Duodenal mucosa (tissue), 2 donors: ENCODE data around the gene TBC1D21.

Experiments used
- H3K27ac ChIP-seq: one replicate; pipeline ENCODE4 v1.7.0; 2013; ENCODE audit warnings: low read depth, low read length
- H3K27me3 ChIP-seq, 2 donors: one replicate each; pipeline ENCODE4 v1.7.0; 2013; ENCODE audit warnings: low read length in 2 of 2, control low read depth in 1 of 2; ENCODE audit not compliant: insufficient read depth in 2 of 2, control insufficient read depth in 1 of 2
- H3K36me3 ChIP-seq, 2 donors: one replicate each; pipeline ENCODE4 v1.7.0; 2013; ENCODE audit warnings: low read length in 2 of 2, control low read depth in 1 of 2; ENCODE audit not compliant: insufficient read depth in 2 of 2, control insufficient read depth in 1 of 2
- H3K4me1 ChIP-seq, 2 donors: one replicate each; pipeline ENCODE4 v1.7.0; 2013; ENCODE audit warnings: low read length in 2 of 2, control low read depth in 1 of 2; ENCODE audit not compliant: insufficient read depth in 2 of 2, control insufficient read depth in 1 of 2
- H3K4me3 ChIP-seq, 2 donors: one replicate each; pipeline ENCODE4 v1.7.0; 2013; ENCODE audit warnings: low read length in 2 of 2, low read depth in 1 of 2
- H3K9ac ChIP-seq, 2 donors: one replicate each; pipeline ENCODE4 v1.7.0; 2013; ENCODE audit warnings: low read length in 2 of 2, low read depth in 1 of 2
- H3K9me3 ChIP-seq, 2 donors: one replicate each; pipeline ENCODE4 v1.7.0; 2013; ENCODE audit warnings: low read length in 2 of 2, control low read depth in 1 of 2; ENCODE audit not compliant: control insufficient read depth in 1 of 2

TBC1D21 gene

DNA sequence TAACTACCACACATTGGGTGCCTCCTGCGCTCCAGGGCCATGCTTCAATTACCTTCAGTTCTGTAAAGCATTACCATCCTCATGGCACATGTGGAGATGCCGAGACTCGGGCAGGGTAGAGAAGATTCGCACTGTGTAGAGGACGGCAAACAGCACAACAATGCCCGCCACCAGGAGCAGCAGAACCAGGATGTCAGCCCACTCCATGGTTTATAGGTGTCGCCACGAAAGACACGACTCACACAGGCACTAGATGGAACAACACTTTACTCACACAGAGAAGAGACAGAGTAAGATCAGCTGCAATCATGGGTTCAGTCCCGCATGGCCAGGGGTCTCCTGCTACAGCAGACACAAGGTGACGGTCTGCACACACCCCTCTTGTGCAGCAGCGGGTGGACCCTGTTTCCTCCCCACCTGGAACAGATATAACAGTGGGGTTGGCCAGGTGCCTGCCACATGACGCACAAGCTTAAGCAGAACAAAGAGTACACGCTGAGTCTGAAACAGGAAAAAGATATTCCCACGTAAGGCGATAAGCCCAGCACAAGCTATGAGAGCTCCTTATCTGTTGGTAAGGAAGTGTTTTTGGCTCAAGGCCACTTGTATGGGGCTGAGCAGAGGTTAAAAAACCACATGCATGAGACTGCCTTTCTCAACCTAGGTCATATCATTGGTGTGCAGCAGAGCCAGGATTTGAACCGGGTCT lies 2.5 kb upstream of the TBC1D21 start:
- Histone ChIP-seq H3K36me3 (no peaks in the 10 kb centered on the region), H3K4me3 (peak overlapping the region; percentile 38 to 50), H3K9me3 (no peaks in the 10 kb centered on the region), H3K27ac (no peak overlapping the region), H3K27me3 (no peaks in the 10 kb centered on the region), H3K4me1 (peaks cover 11 to 24% of the 10 kb centered on the region in 2 donors), H3K9ac (peak overlapping the region in 1 of 2 donors; percentile 30)

DNA sequence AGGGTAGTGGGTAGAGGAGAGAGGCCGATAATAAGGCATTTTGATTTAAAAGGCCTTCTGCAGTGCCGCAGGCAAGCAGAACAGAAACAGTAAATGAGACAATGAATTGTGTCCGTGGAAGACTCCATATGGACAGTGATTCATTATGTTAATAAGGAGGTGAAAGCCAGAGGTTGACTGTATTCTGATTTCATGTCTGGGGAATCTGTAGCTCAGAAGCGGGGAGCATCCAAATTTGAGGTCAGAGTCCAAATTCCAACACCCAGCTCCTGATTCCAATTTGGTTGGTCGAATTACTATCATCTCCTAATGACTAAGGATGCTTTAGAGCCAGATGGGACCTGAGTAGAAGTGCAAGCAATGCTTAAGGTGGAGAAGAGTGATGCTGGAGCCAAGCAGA lies 1.0 kb upstream of the TBC1D21 start:
- no peaks in the 10 kb centered on the region for H3K9me3 ChIP-seq
- H3K4me3 ChIP-seq, result no peak overlapping the region
- H3K27me3 ChIP-seq, result no peaks in the 10 kb centered on the region
- H3K27ac ChIP-seq, result no peak overlapping the region
- no peak overlapping the region for H3K9ac ChIP-seq
- no peaks in the 10 kb centered on the region for H3K36me3 ChIP-seq
- peaks cover 8 to 21% of the 10 kb centered on the region in 2 donors for H3K4me1 ChIP-seq

DNA sequence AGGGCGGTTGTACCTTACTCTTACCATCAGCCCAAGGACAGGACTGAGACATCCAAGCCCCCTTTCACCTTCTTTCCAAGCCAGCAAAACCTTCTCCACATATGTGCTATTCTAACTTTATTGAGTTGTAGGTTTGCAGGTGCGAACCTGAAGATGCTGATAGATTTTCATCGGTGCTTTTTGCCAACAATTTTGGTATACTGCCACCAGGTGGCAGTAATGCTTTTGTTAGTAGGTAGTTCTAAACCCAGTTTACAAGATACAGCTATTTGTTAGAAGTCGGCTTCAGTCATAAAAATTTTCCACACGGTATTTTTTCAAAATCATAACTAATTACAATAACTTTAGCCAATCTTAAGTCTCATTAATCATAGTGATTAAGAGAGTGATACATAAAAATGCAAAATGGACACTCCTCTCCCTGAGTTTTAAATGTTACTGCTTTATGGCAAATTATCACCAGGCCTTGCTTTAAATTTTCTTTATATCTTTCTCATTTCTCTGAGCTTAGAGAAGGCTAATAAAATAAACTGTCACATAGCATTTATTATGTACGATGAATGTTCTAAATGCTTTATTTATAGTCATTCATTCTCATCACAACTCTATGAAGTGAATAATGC lies 636 bp downstream of the TBC1D21 start:
- H3K4me3 ChIP-seq, result no peak overlapping the region
- H3K4me1 ChIP-seq, result peaks cover 8 to 21% of the 10 kb centered on the region in 2 donors
- no peaks in the 10 kb centered on the region for H3K9me3 ChIP-seq
- H3K9ac ChIP-seq, result no peak overlapping the region
- H3K27ac ChIP-seq, result no peak overlapping the region
- H3K27me3 ChIP-seq, result no peaks in the 10 kb centered on the region
- H3K36me3 ChIP-seq, result no peaks in the 10 kb centered on the region

DNA sequence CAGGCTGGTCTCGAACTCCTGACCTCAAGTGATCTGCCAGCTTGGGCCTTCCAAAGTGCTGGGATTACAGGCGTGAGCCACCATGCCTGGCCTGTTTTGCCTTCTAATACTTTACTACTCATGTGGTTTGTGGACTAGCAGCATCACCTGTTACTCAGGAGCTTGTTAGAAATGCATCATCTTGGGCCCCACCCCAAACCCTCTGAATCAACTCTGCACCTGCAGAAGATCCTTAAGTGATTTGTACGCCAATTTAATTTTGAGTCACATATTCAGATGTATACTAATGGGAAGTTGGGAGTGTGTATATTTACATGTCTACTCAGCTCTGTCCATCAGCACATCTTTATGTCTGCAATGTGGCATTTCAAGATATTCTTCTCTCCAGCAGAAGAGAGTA lies 6.1 kb downstream of the TBC1D21 start:
- Histone ChIP-seq H3K27me3 (no peaks in the 10 kb centered on the region), H3K36me3 (no peaks in the 10 kb centered on the region), H3K9ac (no peak overlapping the region), H3K9me3 (no peaks in the 10 kb centered on the region), H3K4me1 (peaks cover 0 to 11% of the 10 kb centered on the region in 2 donors), H3K27ac (no peak overlapping the region), H3K4me3 (no peak overlapping the region)

DNA sequence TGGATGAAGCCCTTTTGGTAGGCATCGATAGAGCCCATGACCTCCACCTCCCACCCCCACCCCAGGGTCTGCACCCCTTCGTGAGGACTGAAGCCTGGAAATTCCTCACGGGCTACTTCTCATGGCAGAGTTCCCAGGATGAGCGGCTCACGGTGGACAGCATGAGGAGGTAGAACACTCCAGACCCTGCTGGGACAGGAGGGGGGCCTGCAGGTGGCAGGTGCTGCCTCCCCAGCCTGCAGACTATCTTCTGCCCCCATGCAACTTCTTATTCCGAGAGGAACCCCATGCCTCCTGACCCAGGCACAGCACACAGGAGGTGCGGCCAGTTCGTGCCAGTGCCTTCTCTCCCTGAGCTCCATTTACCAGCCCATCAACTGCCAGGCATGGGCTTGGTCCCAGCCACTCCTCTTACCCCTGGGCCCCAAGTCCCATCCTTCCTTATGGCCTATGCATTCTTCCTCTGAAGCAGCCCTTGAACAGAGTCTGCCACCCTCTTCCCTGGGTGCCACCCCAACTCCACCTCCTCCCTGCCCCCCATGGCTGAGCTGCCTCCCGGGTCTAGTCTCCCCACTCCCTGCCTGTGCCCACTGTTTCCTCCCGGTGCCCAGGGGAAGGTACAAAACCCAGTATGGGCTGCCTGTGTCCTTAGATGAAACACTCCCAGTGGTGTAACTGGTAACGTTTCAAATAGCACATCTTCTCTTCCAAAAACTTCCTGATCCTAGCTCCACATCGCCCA lies 8.4 kb downstream of the TBC1D21 start:
- Histone ChIP-seq H3K4me3 (no peak overlapping the region), H3K9ac (no peak overlapping the region), H3K9me3 (no peaks in the 10 kb centered on the region), H3K27me3 (no peaks in the 10 kb centered on the region), H3K4me1 (peaks cover 8 to 14% of the 10 kb centered on the region in 2 donors), H3K27ac (no peak overlapping the region), H3K36me3 (no peaks in the 10 kb centered on the region)

DNA sequence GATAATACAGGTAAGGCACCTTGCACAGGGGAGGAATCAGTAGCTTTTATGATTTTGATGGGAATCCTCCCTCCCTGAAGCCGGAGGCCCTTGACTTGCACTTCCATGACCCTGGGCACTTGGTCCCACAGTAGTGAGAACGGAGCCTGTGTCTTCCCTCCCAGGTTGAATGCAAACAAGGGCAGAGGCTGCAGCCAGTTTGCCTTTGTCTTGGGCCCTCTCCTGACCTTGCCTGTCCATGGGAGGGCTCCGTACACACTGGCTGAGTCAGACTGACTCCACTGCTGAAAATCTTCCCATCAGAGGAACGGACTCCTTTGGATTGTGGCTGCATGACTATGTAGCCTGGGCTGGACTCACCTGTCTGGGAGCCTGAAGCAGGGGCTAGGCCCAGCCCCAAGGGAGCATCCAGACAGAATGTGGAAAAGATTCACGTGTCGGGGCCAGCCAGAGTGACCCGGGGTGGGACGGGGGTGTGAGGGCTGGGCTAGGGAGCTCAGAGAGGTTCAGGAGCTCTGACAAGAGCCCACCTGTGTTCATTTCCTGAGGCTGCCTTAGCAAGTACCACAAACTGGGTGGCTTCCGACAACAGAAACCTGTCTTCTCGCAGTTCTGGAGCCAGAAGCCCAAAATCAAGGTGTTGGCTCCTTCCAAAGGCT lies 9.5 kb downstream of the TBC1D21 start:
- Histone ChIP-seq H3K36me3 (no peaks in the 10 kb centered on the region), H3K27ac (no peak overlapping the region), H3K9me3 (no peaks in the 10 kb centered on the region), H3K4me3 (no peak overlapping the region), H3K27me3 (no peaks in the 10 kb centered on the region), H3K4me1 (peaks cover 8 to 14% of the 10 kb centered on the region in 2 donors), H3K9ac (no peak overlapping the region)

DNA sequence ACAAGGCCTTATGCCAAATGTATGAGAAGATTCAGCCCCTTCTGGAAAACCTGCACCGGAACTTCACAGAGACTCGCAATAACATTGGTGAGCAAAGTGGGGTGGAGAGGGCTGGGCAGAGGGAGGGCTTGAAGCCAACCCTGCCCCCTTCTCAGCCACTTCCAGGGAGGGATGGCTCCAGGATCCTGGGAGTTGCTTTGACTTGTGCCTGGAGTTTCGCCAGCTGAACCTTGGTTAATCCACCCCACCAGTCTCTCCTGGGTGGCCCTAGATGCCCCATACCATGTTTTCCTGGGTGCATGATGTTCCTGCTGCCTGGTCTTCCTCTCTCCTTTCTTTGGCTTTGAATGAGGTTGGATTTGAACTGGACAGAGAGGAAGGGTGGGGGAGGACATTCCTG lies 10.8 kb downstream of the TBC1D21 start:
- Histone ChIP-seq H3K9ac (no peak overlapping the region), H3K27ac (no peak overlapping the region), H3K4me1 (peaks cover 13 to 18% of the 10 kb centered on the region in 2 donors), H3K9me3 (no peaks in the 10 kb centered on the region), H3K36me3 (no peaks in the 10 kb centered on the region), H3K4me3 (no peak overlapping the region), H3K27me3 (no peaks in the 10 kb centered on the region)

DNA sequence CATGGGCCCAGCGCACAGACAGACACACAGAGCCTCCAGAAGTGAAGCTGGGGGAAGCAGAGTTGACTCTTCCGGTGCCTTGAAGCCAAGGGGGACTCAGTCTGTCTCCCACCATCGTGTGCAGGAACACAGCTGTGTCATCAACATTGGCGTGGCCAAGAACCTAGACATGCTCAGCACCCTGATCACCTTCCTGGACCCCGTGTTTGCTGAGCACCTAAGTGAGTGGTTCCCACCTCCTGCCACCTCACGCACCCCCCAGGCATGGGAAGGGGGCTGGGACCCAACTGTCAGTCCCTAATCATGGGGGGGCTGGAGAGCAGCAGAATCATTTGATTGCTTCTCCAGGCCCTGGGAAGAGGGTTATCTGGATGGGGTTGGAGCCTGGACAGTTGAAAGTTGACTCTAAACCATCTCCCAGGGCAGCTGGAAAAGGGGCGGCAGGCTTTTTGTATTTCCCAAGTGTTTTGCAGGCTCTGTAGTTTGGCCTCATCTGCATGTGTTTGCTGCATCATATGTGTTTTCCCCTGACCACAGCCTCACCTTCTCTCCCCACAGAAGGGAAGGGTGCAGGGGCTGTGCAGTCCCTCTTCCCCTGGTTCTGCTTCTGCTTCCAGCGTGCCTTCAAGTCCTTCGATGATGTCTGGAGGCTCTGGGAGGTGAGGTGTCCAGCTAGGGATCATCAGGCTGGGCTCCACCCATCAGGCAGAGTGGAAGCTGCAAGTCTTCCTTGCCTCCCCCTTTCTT lies 12.8 kb downstream of the TBC1D21 start:
- Histone ChIP-seq H3K36me3 (no peaks in the 10 kb centered on the region), H3K9ac (no peak overlapping the region), H3K4me3 (no peak overlapping the region), H3K27me3 (no peaks in the 10 kb centered on the region), H3K9me3 (no peaks in the 10 kb centered on the region), H3K27ac (no peak overlapping the region), H3K4me1 (peaks cover 19 to 20% of the 10 kb centered on the region in 2 donors)

DNA sequence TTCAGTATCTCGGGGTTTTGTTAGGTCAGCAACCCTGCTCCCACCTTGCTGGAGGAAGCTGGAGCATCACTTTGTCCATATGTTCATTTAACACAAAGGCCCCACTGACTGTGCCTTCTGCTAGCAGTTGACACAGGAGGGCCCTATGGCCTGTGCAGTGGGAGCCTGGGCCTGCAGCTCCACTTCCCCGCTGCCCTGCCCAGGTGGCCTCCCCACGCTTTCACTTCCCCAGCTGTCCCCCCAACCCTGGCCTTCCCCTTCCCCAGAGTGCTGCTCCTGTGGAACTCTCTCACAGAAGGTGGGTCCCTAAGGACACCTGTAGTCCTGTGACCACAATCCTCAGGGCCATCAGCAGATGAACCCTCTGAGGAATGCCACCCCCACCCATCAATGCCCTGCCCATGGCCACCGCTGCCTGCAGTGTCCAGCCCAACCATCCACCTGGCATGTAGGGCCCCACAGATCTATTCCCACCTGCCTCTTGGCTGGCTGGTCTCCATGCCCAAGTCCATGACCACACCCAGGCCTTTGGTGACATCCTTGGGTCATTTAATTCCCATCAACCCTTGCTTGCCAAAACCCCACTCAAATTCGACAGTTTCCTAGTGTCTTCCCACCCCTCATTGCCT lies 13.5 kb downstream of the TBC1D21 start:
- no peaks in the 10 kb centered on the region for H3K36me3 ChIP-seq
- no peaks in the 10 kb centered on the region for H3K9me3 ChIP-seq
- H3K4me1 ChIP-seq, result peaks cover 19 to 20% of the 10 kb centered on the region in 2 donors
- H3K27me3 ChIP-seq, result no peaks in the 10 kb centered on the region
- no peak overlapping the region for H3K4me3 ChIP-seq
- no peak overlapping the region for H3K9ac ChIP-seq
- no peak overlapping the region for H3K27ac ChIP-seq
